Suprapubic skin (tissue), 3 donors: ENCODE measurements around the gene DTD2.

Source experiments
- CTCF ChIP-seq, 2 donors: fragments of 200-600 bp in 1 of 2; fragments of 450-650 bp in 1 of 2; sonication (generic) in 1 of 2; IDR thresholded peaks; one replicate each; pipeline ENCODE4 v1.5.1; 2016 to 2019; ENCODE audit warnings: antibody characterized with exemption in 2 of 2, mild to moderate bottlenecking in 1 of 2, moderate library complexity in 1 of 2
- POLR2AphosphoS5 ChIP-seq, 3 donors: sonication (generic); formaldehyde crosslinking; IDR thresholded peaks; one replicate each; pipeline ENCODE4 v1.6.1; 2017; ENCODE audit warnings: antibody characterized with exemption in 3 of 3

- TF ChIP-seq CTCF (IDR thresholded peaks at IDR 0.05) (no peak), POLR2AphosphoS5 (IDR thresholded peaks at IDR 0.05) (no peak)
Observed at GRCh38 chr14:31477248-31477647, 19.9 kb upstream of the DTD2 start.
